ENCODE measurements around the gene AP2A1.
A peak's percentile ranks its signal among the peaks of the same experiment; 100 is the strongest.

Gene AP2A1

DNA sequence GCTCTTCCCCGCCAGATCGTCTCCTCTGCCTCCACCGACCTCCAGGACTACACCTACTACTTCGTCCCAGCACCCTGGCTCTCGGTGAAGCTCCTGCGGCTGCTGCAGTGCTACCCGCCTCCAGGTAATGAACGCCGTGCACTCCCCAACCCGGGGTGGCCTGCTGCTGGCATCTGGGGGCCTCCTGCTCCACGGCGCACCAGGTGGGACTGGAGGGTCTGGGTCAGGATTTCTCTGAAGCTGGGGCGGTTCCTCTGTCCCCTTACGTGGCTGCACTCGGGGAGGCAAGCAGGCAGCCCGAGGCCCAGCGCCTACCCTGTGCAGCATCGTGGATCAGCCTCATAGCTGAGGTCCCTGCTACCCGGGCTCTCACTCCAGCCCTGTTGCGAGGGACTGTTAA is 28.8 kb downstream of the AP2A1 start:
- no peak for DNase-seq

DNA sequence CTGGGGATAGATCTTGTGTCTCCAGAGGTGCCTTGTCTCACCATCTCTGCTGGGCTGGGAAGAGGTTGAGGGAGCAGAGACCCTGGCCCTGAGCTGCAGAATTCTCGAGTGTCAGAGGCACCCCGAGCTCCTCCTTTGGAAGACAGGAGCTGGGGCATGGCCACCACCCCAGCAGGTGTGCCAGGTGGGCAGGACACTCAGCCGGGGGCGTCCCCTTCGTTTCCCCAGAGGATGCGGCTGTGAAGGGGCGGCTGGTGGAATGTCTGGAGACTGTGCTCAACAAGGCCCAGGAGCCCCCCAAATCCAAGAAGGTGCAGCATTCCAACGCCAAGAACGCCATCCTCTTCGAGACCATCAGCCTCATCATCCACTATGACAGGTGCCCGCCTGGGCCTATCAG is 31.8 kb downstream of the AP2A1 start:
- no peak for DNase-seq

DNA sequence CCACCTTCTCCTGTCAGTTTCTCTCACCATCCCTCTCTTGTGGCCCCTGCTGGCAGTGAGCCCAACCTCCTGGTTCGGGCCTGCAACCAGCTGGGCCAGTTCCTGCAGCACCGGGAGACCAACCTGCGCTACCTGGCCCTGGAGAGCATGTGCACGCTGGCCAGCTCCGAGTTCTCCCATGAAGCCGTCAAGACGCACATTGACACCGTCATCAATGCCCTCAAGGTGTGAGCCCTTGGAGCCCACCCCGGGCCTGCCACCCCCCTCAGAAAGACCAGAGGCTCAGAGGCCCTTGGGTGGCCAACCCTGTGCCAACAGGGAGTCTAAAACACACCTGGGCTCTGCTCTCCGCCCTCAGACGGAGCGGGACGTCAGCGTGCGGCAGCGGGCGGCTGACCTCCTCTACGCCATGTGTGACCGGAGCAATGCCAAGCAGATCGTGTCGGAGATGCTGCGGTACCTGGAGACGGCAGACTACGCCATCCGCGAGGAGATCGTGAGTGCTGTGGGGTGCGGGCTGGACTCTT is 32.5 kb downstream of the AP2A1 start:
- no peak for DNase-seq

DNA sequence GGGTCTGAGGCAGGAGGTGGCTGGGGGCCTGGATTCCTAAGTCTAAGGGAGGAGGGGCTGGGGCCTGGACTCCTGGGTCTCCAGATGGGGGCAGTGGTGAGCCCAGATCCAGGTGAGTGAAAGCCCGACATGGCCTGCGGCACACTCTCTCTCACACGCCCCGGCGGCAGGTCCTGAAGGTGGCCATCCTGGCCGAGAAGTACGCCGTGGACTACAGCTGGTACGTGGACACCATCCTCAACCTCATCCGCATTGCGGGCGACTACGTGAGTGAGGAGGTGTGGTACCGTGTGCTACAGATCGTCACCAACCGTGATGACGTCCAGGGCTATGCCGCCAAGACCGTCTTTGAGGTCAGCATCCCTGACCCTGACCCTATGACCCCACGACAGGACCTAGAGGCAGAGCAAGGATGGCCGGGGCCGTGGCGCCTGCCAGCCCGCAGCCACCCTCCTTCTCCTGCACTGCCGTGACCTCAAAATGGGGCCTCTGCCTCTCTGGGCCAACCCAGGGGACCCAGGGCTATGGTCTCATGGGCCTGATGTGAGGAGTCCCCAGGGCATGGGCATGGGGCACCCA is 33.1 kb downstream of the AP2A1 start:
- no peak for DNase-seq

DNA sequence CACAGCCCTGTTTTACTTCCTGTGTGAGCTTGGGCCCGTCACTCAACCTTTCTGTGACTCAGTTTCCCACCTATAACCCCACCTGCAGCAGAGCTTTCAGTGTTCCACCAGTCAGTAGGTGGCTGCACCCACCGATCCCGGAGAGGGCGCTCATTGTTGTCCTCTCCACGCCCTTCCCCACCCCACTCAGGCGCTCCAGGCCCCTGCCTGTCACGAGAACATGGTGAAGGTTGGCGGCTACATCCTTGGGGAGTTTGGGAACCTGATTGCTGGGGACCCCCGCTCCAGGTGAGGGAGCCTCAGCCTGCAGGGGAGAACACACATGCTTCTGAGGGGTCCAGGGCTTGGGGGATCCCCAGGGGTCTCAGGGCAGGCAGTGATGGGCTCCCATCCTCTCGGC is 34.0 kb downstream of the AP2A1 start:
- DNase-seq = no peak

DNA sequence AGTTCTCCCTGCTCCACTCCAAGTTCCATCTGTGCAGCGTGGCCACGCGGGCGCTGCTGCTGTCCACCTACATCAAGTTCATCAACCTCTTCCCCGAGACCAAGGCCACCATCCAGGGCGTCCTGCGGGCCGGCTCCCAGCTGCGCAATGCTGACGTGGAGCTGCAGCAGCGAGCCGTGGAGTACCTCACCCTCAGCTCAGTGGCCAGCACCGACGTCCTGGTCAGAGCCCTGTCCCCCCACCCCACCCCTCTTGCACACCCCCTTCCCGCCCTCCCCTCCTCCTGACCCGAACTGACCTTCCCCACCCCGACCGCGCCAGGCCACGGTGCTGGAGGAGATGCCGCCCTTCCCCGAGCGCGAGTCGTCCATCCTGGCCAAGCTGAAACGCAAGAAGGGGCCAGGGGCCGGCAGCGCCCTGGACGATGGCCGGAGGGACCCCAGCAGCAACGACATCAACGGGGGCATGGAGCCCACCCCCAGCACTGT is 34.6 kb downstream of the AP2A1 start:
- no peak for DNase-seq

DNA sequence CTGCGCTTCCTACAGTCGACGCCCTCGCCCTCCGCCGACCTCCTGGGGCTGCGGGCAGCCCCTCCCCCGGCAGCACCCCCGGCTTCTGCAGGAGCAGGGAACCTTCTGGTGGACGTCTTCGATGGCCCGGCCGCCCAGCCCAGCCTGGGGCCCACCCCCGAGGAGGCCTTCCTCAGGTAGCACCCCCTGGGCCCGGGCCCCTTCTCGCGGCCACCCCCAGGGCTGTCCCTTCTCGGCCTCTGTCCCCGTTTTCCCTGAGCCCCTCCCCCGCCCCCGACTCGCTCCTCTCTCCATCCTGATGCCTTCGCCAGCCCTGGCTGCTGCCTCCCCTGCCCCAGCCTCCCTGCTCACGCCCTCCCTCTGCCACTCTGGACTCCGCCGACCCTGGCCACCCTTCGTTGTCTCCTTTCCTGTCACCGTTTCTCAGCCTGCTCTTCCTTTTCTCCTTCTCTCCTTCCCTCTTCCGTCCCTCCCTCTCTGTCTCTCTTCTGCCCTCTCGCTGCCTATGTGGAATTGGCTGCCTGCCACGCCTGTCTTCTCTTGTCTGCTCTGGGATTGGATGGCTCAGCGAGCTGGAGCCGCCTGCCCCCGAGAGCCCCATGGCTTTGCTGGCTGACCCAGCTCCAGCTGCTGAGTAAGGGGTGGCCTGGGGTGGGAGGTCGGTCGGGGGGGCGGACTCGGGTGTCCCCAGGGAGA is 35.3 kb downstream of the AP2A1 start:
- peak; percentile 66 to 67 for DNase-seq

DNA sequence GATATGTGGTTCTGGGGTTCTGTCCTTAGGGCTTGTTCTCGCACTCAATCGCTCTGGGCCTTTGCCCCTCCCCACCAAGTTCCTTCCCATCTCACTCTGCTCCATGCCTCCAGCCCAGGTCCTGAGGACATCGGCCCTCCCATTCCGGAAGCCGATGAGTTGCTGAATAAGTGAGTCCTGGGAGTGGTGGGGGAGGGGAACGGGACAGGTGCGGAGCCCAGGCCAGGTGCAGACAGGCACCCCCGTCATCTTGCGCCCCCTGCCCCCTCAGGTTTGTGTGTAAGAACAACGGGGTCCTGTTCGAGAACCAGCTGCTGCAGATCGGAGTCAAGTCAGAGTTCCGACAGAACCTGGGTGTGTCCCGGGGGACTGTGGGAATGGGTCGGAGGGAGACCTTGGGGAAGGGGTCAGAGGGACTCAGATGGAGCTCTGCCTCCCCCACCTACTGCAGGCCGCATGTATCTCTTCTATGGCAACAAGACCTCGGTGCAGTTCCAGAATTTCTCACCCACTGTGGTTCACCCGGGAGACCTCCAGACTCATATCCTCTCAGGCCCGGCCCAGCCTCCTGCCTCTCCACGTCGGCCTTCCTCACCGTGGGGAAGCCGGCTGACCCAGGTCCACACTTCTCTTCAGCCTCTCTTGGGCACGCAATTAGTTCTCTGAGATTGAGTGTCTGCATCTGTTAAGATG is 36.2 kb downstream of the AP2A1 start:
- peak in 1 of 2 experiments; percentile 16 for DNase-seq

DNA sequence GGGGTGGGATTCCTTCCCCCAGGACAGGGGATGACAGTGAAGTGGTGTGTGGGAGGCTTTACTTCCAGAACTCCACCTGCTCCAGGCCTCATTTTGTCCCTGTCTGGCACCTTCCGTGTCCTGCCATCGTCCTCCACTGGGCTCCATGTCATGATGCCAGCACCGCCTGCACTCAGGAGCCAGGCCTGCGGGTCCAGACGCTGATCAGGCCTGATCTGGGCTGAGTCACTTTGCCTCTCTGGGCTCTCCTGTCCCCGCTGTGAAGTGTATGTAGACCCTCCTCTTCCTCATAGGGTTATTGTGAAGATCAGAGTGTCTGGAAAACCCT is 36.7 kb downstream of the AP2A1 start:
- DNase-seq = no peak

DNA sequence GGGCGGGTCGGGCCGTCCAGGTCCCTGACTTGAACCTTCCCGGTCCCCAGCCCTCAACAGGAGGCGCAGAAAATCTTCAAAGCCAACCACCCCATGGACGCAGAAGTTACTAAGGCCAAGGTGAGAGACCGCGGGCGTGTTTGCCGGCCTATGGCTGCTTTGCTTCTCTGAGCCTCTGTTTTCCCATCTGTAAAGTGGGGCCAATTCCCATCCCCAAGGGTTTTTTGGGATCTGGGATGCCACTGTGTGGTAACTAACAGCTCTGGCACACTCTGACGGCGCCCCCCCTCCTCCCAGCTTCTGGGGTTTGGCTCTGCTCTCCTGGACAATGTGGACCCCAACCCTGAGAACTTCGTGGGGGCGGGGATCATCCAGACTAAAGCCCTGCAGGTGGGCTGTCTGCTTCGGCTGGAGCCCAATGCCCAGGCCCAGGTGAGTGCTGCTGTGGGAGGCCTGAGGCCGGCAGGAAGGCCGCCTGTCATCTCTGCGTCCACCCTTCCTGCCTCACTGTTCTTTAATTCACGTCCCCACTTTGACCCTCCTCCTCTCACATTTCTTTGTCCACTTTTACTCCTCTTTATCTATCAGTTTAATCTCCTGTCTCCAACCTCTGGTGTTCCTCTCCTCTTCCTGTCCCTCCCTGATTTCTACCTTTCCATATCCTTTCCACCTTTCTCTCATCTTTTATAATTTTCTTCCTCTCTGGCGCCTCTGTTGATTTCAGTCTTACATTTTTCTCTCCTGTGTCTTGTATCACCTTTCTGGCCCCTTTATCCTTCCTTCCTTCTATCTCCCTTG is 39.2 kb downstream of the AP2A1 start:
- DNase-seq = no peak

DNA sequence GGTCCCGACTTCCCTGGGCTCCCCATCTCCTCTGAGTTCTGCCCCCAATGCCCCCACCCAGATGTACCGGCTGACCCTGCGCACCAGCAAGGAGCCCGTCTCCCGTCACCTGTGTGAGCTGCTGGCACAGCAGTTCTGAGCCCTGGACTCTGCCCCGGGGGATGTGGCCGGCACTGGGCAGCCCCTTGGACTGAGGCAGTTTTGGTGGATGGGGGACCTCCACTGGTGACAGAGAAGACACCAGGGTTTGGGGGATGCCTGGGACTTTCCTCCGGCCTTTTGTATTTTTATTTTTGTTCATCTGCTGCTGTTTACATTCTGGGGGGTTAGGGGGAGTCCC is 39.8 kb downstream of the AP2A1 start:
- no peak for DNase-seq

DNA sequence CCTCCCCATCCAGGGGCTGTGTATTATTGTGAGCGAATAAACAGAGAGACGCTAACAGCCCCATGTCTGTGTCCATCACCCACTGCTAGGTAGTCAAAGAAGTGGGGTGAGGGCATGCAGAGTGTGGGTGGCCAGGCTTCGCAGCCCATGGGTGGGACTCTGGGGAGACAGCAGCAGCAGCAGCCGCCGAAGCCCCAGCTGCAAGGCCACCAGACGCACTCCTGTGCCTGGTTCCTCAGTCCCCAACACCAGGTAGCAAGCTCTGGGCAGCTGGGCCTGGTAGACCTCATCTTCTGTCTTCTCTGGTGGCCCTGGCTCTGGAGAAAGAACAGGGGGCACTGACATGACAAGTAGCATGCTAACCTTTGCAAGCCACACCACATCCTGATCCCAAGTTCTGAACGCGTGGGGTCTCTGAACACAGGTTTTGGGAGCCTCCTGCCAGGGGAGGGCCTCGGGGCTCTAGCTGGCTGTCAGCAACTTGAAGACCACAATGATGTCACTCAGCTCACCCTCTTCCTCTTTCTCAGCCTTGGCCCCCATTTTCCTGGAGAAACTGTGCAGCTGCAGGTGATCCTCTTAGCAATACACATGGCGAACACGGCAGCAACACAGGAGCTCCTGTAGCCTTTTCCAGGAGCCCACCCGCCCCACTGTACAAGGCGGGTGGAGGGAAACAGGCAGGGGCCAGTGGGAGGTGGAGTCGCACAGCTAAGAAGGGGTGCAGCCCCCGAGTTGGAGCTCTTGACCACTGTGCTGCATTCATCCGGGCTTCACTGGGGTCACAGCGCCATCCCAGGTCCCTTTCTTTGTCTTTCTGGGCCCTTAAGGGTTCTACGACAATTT is 40.5 kb downstream of the AP2A1 start:
- DNase-seq = no peak

DNA sequence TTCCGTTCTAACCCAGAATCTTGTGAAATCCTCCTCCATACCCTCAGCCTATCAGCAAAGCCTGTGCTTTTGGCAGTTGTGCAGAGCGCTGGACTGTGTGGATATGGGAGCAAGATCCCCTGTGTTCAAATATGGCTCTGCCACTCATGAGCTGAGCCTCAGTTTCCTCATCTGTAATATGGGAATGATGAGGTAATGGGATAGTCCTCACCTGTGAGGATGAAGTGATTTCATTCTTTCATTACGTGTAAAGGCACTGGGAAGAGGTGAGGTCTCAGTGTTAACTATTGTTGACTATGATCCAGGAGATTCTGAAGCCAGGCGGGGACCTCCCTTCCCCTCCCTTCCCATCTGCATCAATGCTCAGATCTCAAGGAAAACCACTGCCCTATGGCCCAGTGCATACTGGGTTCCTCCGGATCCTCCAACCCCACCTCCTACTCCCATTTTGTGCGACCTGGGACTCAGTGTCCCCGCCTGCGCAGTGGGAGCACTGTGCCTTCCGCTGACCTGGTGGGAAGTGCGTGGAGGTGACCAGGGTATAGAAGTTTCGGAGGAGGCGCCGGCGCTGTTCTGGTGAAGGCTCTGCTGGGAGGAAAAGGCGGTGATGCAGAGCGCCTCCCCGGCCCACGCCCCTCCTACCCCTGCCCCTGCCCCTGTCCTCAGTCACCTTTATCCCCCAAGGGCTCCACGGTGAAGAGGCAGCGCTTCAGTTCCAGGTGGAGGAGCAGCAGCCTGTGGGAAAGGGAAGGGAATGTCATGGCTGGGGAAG is 41.3 kb downstream of the AP2A1 start:
- DNase-seq = no peak

DNA sequence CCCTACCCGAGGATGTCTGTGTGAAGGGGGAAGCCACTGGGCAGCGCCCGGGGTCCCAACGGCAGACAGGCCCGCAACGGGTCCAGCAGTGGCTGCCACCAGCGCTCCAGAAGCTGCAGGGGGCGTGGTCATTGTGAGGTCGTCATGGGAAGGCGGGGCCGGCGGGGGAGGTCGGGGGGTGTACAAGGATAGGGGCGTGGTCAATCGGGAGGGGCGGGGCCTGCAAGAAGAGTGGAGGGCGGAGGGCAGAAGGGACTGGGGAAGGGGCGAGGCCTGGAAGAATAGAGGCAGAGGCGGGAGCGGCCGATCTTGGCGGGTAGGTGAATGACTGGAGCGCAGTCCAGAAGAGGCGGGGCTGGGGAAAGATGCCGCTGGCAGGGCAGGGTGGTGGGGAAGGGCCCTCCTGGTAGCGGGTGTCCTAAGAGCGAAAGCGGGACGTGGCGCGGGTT is 41.9 kb downstream of the AP2A1 start:
- DNase-seq = peak in 1 of 2 experiments; percentile 5

DNA sequence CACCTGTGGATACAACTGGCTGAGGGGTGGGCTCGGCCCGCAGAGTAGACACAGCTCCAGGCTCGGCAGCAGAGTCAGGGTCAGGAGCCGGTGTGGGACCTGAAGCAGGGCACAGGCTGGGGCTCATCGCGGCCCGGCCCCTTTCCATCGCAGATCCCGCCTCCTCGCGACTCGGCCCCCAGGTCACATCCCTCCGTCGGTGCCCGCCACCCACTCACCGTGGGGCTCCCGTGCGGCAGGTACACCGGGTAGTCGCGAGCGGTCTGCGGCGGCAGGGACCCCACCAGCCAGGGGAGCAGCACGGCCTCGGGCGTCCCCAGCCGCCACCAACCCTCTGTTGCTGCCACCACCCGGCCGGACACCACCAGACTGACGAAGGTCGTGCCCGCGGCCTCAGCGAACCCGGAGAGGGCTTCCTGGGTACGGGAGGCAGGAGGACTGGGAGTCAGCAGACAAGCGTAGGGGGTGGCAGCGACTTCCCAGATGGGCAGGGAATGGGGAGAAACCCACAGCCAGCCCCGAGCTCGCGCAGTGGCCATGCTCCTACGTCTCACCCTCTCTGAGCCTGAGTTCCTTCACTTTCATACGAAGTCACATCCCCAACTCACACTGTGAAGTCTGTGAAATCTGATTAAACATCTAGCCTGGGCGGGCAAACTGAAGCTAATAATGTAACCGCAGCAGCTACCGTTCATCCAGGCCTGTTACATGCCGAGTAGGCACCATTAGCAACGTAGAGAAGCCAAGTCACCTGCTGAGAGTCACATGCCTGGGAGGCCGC is 42.5 kb downstream of the AP2A1 start:
- DNase-seq = no peak

DNA sequence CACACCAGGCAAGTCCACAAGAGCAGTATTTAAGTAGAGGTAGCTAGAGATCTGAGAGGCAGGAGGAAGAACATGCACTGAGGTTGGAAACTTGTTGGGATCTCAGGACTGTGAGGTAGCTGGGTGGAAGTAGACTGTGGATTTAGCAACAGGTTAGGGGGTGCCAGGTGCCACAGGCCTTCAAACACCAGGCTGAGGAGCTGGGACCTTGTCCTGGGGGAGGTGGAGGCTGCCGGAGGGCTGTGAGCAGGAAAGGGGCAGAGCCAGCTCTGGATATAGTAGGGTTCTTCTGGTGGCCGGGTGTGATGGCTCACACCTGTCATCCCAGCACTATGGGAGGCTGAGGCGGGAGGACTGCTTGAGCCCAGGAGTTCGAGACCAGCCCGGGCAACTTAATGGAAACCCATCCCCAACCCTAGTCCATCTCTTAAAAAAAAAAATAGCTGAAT is 43.2 kb downstream of the AP2A1 start:
- no peak for DNase-seq

DNA sequence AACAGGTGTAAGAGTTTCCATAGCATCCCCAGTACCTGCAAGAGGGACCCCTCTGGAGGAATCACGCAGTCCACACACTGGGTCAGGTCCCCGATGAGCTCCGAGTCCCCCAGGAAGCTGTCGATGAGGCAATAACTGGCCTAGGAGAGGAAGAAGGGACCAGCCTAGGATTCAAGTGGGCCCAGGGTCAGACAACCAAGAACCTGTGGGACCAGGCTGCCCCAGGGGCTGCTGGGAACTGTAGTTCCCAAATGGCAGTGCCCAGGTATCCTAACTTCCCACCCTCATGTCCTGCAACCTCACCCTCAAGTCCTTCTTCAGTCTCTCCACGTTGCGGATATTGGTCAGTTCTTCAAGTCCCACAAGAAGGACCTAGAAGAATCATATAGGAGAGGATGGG is 44.5 kb downstream of the AP2A1 start:
- DNase-seq = no peak

DNA sequence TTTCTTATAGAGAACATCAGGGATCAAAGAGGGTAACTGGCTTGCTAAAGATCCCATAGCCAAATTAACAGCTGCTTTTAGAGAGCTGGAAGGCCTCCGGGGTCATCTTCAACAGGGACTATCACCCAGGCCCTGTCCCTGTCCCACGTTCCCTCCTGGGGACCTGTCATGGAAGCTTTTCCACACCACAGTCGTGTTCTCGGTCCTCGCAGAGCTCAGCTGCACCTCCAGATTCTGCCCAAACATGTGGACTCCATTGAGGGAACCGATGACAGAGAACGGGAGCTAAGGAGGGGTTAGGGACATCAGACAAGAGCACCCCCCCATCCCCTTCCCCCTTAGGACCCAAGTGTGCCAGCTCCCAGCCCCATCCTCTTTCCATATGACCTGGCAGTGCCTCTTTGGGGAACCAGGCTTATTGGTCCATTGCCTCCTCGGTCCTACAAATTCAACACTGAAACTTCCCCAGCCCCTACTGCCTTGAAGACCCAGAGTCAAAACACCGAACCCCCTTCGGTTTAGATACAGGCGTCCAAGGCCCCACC is 45.7 kb downstream of the AP2A1 start:
- no peak for DNase-seq

DNA sequence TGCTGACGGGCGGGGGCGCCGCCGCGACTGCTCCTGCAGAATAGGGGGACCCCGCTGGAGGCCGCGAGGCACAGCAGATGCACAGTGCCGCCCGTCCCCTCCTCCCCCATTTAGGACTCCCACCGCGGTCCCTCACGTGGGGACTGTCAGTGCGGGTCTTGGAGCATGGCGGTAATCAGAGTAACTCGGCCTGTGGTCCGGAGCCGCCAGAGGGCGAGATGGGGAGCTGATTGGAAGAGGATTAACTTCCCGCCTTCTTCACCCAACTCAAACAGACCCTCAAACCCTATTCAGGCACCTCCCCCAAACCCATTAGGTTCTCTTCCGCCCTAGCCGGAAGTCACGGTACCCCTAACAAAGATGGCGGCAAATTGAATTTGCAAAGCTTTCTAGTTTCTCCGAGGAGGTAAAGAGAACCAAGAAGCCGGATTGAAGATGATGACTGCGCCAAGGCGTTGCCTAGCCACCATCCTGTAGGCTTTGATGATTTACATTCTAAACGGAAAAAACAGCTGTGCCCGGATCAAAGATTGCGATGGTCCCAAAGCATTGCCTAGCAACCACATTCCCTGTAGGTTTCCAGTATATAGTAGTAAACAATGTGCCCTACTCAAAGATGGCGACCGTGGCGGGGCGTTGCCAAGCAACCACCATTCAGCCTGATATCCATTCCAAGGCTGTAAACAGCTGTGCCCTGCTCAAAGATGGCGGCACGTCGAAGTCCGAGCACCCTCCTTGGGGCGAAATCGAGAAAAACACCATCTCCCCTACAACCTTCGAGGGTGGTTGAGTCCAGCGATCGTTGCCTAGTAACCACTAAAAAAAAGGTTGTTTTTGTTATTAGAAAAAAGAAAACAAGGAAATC is 46.4 kb downstream of the AP2A1 start, which contains the start of gene FUZ:
Gene FUZ, minus strand, starts transcription at position 296 of the 865 bp plus-strand sequence. Its CDS starts 186 bp downstream, at position 110.
- peak; percentile 97 to 98 for DNase-seq
